CD4-positive, alpha-beta T cell (primary cell): ENCODE measurements around the gene SCAF1. TPM values are rescaled to one million over a fixed set of nuclear protein-coding genes. Genes with fewer than 3 reads are reported as not detected.

Source experiments
- ATAC-seq: fragments of 200-7000 bp; cut with Tn5 transposase; one replicate; pipeline ENCODE4 v1.10.0; 2022; ENCODE audit warnings: mild to moderate bottlenecking; ENCODE audit not compliant: poor library complexity
- CTCF ChIA-PET: fragments of 350-600 bp; sonication (Branson Sonifier 250); formaldehyde crosslinking; loops from one replicate; lab custom pipeline; 2021; ENCODE audit warnings: antibody characterized with exemption, inconsistent platforms; lab: Charles Lee
- POLR2A ChIA-PET: fragments of 350-600 bp; sonication (Branson Sonifier 250); formaldehyde crosslinking; loops from one replicate; lab custom pipeline; 2021; ENCODE audit warnings: antibody characterized with exemption, inconsistent platforms; lab: Charles Lee
- DNase-seq, 14 experiments: peaks; one replicate each; pipeline ENCODE4 v3.0.0-alpha.2; 2013 to 2020; ENCODE audit warnings: mixed read lengths in 2 of 14
- H3K27ac ChIP-seq, 2 donors: one replicate each; pipeline versions ENCODE4 v1.5.1 to v1.7.0; 2013; ENCODE audit warnings: low read length in 2 of 2, low read depth in 1 of 2, mild to moderate bottlenecking in 1 of 2
- H3K27me3 ChIP-seq, 2 experiments: 1 replicate in 1 of 2; 2 replicates in 1 of 2; pipeline versions ENCODE4 v1.6.1 to v1.7.0; 2013; ENCODE audit warnings: low read length in 2 of 2, control low read depth in 1 of 2, mild to moderate bottlenecking in 1 of 2, moderate library complexity in 1 of 2; ENCODE audit not compliant: insufficient read depth in 2 of 2, control insufficient read depth in 1 of 2
- H3K36me3 ChIP-seq: one replicate; pipeline ENCODE4 v1.6.1; 2013; ENCODE audit warnings: low read length, control low read depth; ENCODE audit not compliant: insufficient read depth
- H3K4me1 ChIP-seq: one replicate; pipeline ENCODE4 v1.6.1; 2013; ENCODE audit warnings: low read length, control low read depth; ENCODE audit not compliant: insufficient read depth
- H3K4me3 ChIP-seq: one replicate; pipeline ENCODE4 v1.5.1; 2013; ENCODE audit warnings: mild to moderate bottlenecking, low read length, moderate library complexity
- H3K9me3 ChIP-seq, 2 experiments: 1 replicate in 1 of 2; 2 replicates in 1 of 2; pipeline versions ENCODE4 v1.6.1 to v1.7.0; 2013; ENCODE audit warnings: low read length in 2 of 2, mild to moderate bottlenecking in 2 of 2, control low read depth in 1 of 2, moderate library complexity in 1 of 2; ENCODE audit not compliant: control insufficient read depth in 1 of 2, insufficient read depth in 1 of 2
- H3K27ac Mint-ChIP-seq: one replicate; pipeline ENCODE4 v1.8.0; 2020; ENCODE audit warnings: mixed read lengths
- H3K27me3 Mint-ChIP-seq: one replicate; pipeline ENCODE4 v1.8.0; 2021; ENCODE audit warnings: mixed read lengths
- H3K36me3 Mint-ChIP-seq: one replicate; pipeline ENCODE4 v1.8.0; 2021; ENCODE audit warnings: low read depth, mixed read lengths
- H3K4me1 Mint-ChIP-seq: one replicate; pipeline ENCODE4 v1.8.0; 2021; ENCODE audit warnings: low read depth, mixed read lengths
- H3K4me3 Mint-ChIP-seq: one replicate; pipeline ENCODE4 v1.8.0; 2020; ENCODE audit warnings: mild to moderate bottlenecking, mixed read lengths
- H3K9me3 Mint-ChIP-seq: one replicate; pipeline ENCODE4 v1.8.0; 2020; ENCODE audit warnings: mixed read lengths
- CTCF ChIP-seq: fragments of 200-600 bp; IDR thresholded peaks from one replicate; pipeline ENCODE4 v1.8.0; 2022; ENCODE audit warnings: antibody characterized with exemption, mild to moderate bottlenecking
- intact Hi-C, 2 experiments: fragments of 100-400 bp; cut with DNase I in 1 of 2; cut with micrococcal nuclease in 1 of 2; formaldehyde crosslinking; loops; one replicate each; pipeline versions ENCODE4 v1.15.1 to v1.9.0; 2023 to 2025; cut with DNase I, micrococcal nuclease
- total RNA-seq, 174 experiments: library from RNA in 2 of 174; stranded (reverse) in 2 of 174; gene quantifications; one replicate each; pipeline ENCODE4 v1.2.3 and lab custom pipeline; 2021 to 2026

Gene SCAF1
- total RNA-seq, 2 experiments from 2014 or later = 30.6 to 34.8 TPM

GRCh38 chr19:49685845-49686332, 43.9 kb downstream of the SCAF1 start:
- Mint-ChIP-seq H3K27ac (no peak overlapping the region), H3K9me3 (no peaks in the 10 kb centered on the region), H3K27me3 (peaks cover 8% of the 10 kb centered on the region), H3K36me3 (peaks cover 63% of the 10 kb centered on the region), H3K4me3 (no peak overlapping the region), H3K4me1 (peaks cover 14% of the 10 kb centered on the region)
- POLR2A ChIA-PET = no interaction called here
- Histone ChIP-seq H3K27me3 (peaks cover 4 to 5% of the 10 kb centered on the region in 2 experiments), H3K9me3 (peaks cover 0 to under 1% of the 10 kb centered on the region in 2 experiments), H3K4me1 (peaks cover 28% of the 10 kb centered on the region), H3K36me3 (peaks cover 53% of the 10 kb centered on the region), H3K27ac (no peak overlapping the region), H3K4me3 (no peak overlapping the region)
- ATAC-seq (no peak), DNase-seq (peak in 1 of 14 experiments; percentile 29)
- TF ChIP-seq CTCF = no peak
- intact Hi-C loops = no loop called here
- CTCF ChIA-PET = no interaction called here

GRCh38 chr19:49686503-49687088, 44.6 kb downstream of the SCAF1 start:
- Mint-ChIP-seq H3K27me3 (peaks cover 15% of the 10 kb centered on the region), H3K36me3 (peaks cover 58% of the 10 kb centered on the region), H3K27ac (no peak overlapping the region), H3K9me3 (no peaks in the 10 kb centered on the region), H3K4me3 (no peak overlapping the region), H3K4me1 (peaks cover 21% of the 10 kb centered on the region)
- Histone ChIP-seq H3K4me1 (peaks cover 30% of the 10 kb centered on the region), H3K27ac (no peak overlapping the region), H3K27me3 (peaks cover 10 to 12% of the 10 kb centered on the region in 2 experiments), H3K4me3 (no peak overlapping the region), H3K36me3 (peaks cover 46% of the 10 kb centered on the region), H3K9me3 (peaks cover 0 to 5% of the 10 kb centered on the region in 2 experiments)
- ChIA-PET POLR2A (no interaction called here), CTCF (no interaction called here)
- no peak for TF ChIP-seq CTCF
- ATAC-seq (no peak), DNase-seq (no peak)
- intact Hi-C loops = no loop called here

GRCh38 chr19:49687150-49687549, 45.1 kb downstream of the SCAF1 start:
- H3K4me1 ChIP-seq = peaks cover 33% of the 10 kb centered on the region
- POLR2A ChIA-PET = interaction anchor here (0.7 kb wide), 1 partner anchor 11 kb away, joined by 3 read pairs; no protein-coding TSS in a partner anchor
- CTCF ChIA-PET = no interaction called here
- H3K27ac Mint-ChIP-seq = no peak overlapping the region
- no peaks in the 10 kb centered on the region for H3K9me3 Mint-ChIP-seq
- peaks cover 16% of the 10 kb centered on the region for H3K27me3 Mint-ChIP-seq
- no peak overlapping the region for H3K4me3 Mint-ChIP-seq
- peaks cover 21% of the 10 kb centered on the region for H3K4me1 Mint-ChIP-seq
- DNase-seq (no peak), ATAC-seq (no peak)
- intact Hi-C loops = no loop called here
- peaks cover 0 to 5% of the 10 kb centered on the region in 2 experiments for H3K9me3 ChIP-seq
- H3K27ac ChIP-seq = no peak overlapping the region
- peaks cover 41% of the 10 kb centered on the region for H3K36me3 ChIP-seq
- H3K27me3 ChIP-seq = peaks cover 14 to 15% of the 10 kb centered on the region in 2 experiments
- TF ChIP-seq CTCF = no peak
- H3K36me3 Mint-ChIP-seq = peaks cover 53% of the 10 kb centered on the region
- H3K4me3 ChIP-seq = no peak overlapping the region
